Left lung (tissue), 10 donors: ENCODE results near the gene EPN2. TPM values are rescaled to one million over a fixed set of nuclear protein-coding genes. Genes with fewer than 3 reads are reported as not detected.

Source experiments
- ATAC-seq: fragments of 200-7000 bp; cut with Tn5 transposase; one replicate; pipeline ENCODE4 v1.9.1; 2020; ENCODE audit warnings: moderate library complexity
- DNase-seq, 4 donors: peaks; one replicate each; pipeline ENCODE4 v3.0.0-alpha.2; 2013 to 2020
- H3K27ac ChIP-seq, 2 donors: fragments of 200-600 bp; sonication (generic) in 1 of 2; one replicate each; pipeline versions ENCODE4 v1.5.0 to v1.8.0; 2020 to 2021
- H3K27me3 ChIP-seq, 2 donors: fragments of 200-600 bp; sonication (generic) in 1 of 2; one replicate each; pipeline versions ENCODE4 v1.5.0 to v1.8.0; 2020 to 2021
- H3K36me3 ChIP-seq, 2 donors: fragments of 200-600 bp; sonication (generic) in 1 of 2; one replicate each; pipeline versions ENCODE4 v1.5.0 to v1.8.0; 2020 to 2021
- H3K4me1 ChIP-seq, 2 donors: fragments of 200-600 bp; one replicate each; pipeline ENCODE4 v1.8.0; 2021
- H3K4me3 ChIP-seq, 2 donors: fragments of 200-600 bp; sonication (generic) in 1 of 2; one replicate each; pipeline versions ENCODE4 v1.5.0 to v1.8.0; 2020 to 2021; ENCODE audit warnings: mild to moderate bottlenecking in 1 of 2
- H3K9me3 ChIP-seq, 2 donors: fragments of 200-600 bp; sonication (generic) in 1 of 2; one replicate each; pipeline versions ENCODE4 v1.5.0 to v1.8.0; 2020 to 2021
- intact Hi-C, 2 donors: fragments of 100-400 bp; cut with DNase I; formaldehyde crosslinking; loops; one replicate each; pipeline versions ENCODE4 v1.11.2 to v1.14.2; 2022
- polyA plus RNA-seq, 6 donors: library from polyadenylated mRNA; unstranded; fragments of 120-200 nt; gene quantifications; one replicate each; pipeline ENCODE4 v1.2.1, GENCODE V29; 2013; ENCODE audit not compliant: insufficient read length in 6 of 6
- total RNA-seq, 2 donors: library from RNA; stranded (reverse); fragmentation: NEBNext Ultra II Directional; extraction: Animal tissue kit (Norgen Biotek cat#: 25700); gene quantifications; one replicate each; pipeline ENCODE4 v1.2.1, GENCODE V29; 2021
- TF ChIP-seq, protein P1 (sequence below), 2 donors: fragments of 200-600 bp; sonication (generic) in 1 of 2; IDR thresholded peaks; one replicate each; pipeline versions ENCODE4 v1.5.0 to v1.8.0; 2021; ENCODE audit warnings: antibody characterized with exemption in 2 of 2
- donor health status: DM: no; HTN: yes; CAD: no.
- donor health status: DM: no; HTN: no; CAD: no.

Gene EPN2
- total and polyA plus RNA-seq, 8 donors = 43.3 to 51.5 (median 48.3) TPM

DNA sequence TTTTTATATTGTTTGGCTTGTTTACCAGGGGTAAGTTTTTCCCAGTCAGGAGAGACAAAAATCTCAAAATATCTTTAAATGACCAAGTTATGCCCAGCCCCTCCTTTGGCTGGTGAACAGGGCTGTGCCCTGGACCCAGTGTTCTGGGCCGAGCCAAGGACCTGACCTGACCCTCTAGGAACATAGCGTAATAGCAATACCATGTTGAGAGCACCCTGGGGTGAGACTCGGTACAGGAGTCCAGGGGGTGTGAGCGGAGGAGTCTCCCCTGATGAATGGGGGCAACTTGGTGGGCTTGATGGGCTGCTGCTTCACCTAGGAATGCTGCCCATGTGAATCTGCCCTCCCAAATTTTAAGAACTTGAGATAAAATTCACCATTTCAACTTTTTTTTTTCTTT, 77.9 kb downstream of the EPN2 start:
- ATAC-seq (no peak), DNase-seq (peak in 1 of 4 donors; percentile 11)
- no peaks in the 10 kb centered on the region for H3K9me3 ChIP-seq
- H3K4me1 ChIP-seq = peaks cover 0 to 22% of the 10 kb centered on the region in 2 donors
- TF ChIP-seq, protein P1, sequence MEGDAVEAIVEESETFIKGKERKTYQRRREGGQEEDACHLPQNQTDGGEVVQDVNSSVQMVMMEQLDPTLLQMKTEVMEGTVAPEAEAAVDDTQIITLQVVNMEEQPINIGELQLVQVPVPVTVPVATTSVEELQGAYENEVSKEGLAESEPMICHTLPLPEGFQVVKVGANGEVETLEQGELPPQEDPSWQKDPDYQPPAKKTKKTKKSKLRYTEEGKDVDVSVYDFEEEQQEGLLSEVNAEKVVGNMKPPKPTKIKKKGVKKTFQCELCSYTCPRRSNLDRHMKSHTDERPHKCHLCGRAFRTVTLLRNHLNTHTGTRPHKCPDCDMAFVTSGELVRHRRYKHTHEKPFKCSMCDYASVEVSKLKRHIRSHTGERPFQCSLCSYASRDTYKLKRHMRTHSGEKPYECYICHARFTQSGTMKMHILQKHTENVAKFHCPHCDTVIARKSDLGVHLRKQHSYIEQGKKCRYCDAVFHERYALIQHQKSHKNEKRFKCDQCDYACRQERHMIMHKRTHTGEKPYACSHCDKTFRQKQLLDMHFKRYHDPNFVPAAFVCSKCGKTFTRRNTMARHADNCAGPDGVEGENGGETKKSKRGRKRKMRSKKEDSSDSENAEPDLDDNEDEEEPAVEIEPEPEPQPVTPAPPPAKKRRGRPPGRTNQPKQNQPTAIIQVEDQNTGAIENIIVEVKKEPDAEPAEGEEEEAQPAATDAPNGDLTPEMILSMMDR (IDR thresholded peaks at IDR 0.05) = no peak
- peaks cover 0 to 10% of the 10 kb centered on the region in 2 donors for H3K36me3 ChIP-seq
- H3K27me3 ChIP-seq = peaks cover 0 to 37% of the 10 kb centered on the region in 2 donors
- H3K4me3 ChIP-seq = no peak overlapping the region
- no peak overlapping the region for H3K27ac ChIP-seq
- intact Hi-C loops = no loop called here

DNA sequence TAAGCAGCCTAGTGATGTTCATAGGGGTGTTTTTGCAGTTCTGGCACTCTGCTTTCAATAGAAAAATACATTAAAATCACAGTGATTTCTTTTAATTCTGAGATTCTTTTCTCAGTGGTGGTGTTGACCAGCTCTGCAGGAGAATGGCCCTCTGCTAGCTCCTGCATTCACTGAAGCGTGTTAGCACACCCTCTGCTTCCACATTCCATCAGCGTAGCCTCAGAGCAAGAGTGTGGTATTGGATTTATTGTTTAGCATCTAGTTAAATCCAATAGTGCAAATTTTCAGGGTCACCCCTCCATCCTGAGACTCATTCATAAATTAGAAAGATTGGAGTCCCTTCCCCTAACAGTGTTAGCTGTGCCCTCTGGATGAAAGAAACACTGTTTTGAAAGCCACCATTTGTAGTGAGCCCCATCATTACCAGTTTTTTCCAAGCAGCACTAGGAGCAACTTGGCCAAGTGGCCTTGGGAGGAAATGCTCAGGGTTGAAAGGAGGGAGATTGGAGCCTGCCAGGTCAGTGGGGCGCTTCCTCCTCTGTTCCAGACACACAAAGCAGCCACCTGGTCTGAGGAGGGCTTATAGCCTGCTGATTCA, 79.7 kb downstream of the EPN2 start:
- H3K36me3 ChIP-seq = peaks cover 0 to 17% of the 10 kb centered on the region in 2 donors
- ATAC-seq (no peak), DNase-seq (no peak)
- no peaks in the 10 kb centered on the region for H3K9me3 ChIP-seq
- intact Hi-C loops = no loop called here
- no peak overlapping the region for H3K4me3 ChIP-seq
- H3K27me3 ChIP-seq = peaks cover 0 to 42% of the 10 kb centered on the region in 2 donors
- H3K27ac ChIP-seq = no peak overlapping the region
- TF ChIP-seq, protein P1 (IDR thresholded peaks at IDR 0.05) = no peak
- H3K4me1 ChIP-seq = peaks cover 0 to 12% of the 10 kb centered on the region in 2 donors

DNA sequence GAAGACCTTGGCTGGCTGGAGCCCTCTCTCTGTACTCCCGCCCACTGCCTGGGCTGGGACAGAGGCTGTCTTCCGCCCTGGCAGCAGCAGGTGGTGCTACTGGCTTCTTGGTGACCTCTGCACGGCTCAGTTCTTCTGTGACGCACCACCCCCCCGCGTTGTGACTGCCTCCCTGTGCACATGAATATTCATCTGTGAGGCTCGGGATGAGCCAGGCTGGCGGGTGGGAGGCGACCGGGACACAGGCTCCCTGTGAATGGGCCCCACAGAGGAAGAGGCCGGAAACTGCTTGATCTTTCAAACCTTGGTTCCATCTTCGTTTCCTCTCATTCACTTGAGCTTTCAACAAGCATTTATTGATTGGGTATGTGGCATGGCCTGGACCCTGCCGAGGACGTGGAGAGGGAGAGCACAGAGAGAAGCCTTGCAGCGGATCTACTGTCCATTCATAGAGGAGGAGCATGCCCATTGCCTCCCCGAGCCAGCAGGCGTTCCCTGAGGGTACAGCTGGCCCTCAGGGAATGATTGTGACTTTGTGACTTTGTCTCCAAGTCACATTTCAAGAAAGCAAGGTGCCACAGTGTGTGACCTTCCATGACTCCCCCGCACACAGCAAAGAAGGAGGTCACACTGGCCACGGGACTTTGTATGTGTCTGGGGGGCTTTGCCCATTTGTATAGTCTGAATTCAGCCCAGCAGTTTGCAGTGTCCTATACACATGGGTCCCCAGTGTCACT, 80.4 kb downstream of the EPN2 start:
- intact Hi-C loops = no loop called here
- TF ChIP-seq, protein P1 (IDR thresholded peaks at IDR 0.05) = no peak
- no peak overlapping the region for H3K4me3 ChIP-seq
- H3K4me1 ChIP-seq = peaks cover 0 to 5% of the 10 kb centered on the region in 2 donors
- DNase-seq (peak in 2 of 4 donors; percentile 49 to 76), ATAC-seq (peak; percentile 65)
- H3K9me3 ChIP-seq = no peaks in the 10 kb centered on the region
- peaks cover 0 to 11% of the 10 kb centered on the region in 2 donors for H3K36me3 ChIP-seq
- H3K27ac ChIP-seq = no peak overlapping the region
- peaks cover 0 to 45% of the 10 kb centered on the region in 2 donors for H3K27me3 ChIP-seq

DNA sequence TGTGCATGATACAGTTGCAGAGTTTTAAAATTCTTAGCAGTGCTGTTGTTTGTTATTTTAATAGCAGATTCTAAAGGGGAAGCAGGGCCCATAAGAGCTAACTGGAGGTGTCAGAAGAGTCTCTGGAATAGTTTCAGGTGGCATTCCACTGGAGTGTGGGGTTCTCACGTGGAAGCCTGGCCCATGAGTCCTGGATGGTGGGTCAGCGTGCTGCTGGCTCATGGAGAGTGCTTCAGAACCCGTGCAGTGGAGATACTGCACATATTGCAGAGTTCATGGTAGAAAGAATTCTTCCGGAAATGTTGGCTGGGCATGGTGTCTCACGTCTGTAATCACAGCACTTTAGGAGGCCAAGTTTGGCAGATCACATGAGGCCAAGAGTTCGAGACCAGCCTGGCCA, 81.4 kb downstream of the EPN2 start:
- Histone ChIP-seq H3K4me3 (no peak overlapping the region), H3K27ac (no peak overlapping the region), H3K36me3 (peaks cover 0 to 8% of the 10 kb centered on the region in 2 donors), H3K4me1 (peaks cover 0 to 3% of the 10 kb centered on the region in 2 donors), H3K9me3 (no peaks in the 10 kb centered on the region), H3K27me3 (peaks cover 0 to 50% of the 10 kb centered on the region in 2 donors)
- DNase-seq (peak in 1 of 4 donors; percentile 6), ATAC-seq (no peak)
- TF ChIP-seq, protein P1 (IDR thresholded peaks at IDR 0.05) = no peak
- intact Hi-C loops = no loop called here

DNA sequence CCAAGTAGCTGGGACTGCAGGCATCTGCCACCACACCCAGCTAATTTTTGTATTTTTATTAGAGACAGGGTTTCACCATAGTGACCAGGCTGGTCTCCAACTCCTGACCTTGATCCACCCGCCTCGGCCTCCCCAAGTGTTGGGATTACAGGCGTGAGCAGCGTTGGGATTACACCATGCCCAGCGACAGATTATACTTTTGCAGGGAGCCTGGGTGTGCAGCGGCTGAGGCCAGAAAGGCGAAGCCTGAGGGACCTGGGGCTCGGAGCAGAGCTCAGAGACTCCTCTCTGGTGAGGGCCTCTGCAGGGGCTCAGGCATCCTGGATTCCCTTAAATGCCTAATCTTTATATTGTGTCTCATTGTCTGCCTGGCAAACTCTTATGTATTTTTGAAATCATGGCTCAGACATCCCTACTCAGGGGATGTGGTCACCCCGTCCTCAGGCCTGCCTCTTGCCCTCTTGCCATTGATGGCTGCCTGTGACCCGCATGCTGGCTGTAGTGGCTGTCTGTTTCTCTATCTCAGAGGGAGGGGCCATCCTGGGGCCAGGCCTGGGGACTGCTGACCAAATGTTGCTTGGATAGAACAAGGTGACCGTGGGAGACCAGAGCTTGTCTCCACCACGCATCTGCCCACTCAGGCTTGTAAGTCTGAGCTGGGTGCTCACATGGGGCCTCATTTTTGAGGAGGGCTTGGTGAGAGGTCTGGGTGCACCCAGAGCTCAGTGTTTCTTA, 82.8 kb downstream of the EPN2 start:
- ATAC-seq = no peak
- peak in 1 of 4 donors; percentile 53 for DNase-seq

More for the DNA sequence above, 82.8 kb downstream of the EPN2 start:
- Histone ChIP-seq H3K4me1 (peaks cover 0 to 3% of the 10 kb centered on the region in 2 donors), H3K27me3 (peaks cover 0 to 43% of the 10 kb centered on the region in 2 donors), H3K36me3 (peaks cover 0 to 8% of the 10 kb centered on the region in 2 donors), H3K9me3 (no peaks in the 10 kb centered on the region), H3K4me3 (no peak overlapping the region), H3K27ac (no peak overlapping the region)
- TF ChIP-seq, protein P1 (IDR thresholded peaks at IDR 0.05) = no peak
- intact Hi-C loops = no loop called here
